H1 (cell line): ENCODE measurements around the gene CRTAC1. TPM values are rescaled to one million over a fixed set of nuclear protein-coding genes. Genes with fewer than 3 reads are reported as not detected.

Experiments used
- BACH1 ChIP-seq: IDR thresholded peaks from 2 replicates; pipeline ENCODE4 v1.6.1; 2012; ENCODE audit warnings: low read length, improper control_type of control experiment
- MAX ChIP-seq: IDR thresholded peaks from 2 replicates; pipeline ENCODE4 v1.6.1; 2012; ENCODE audit warnings: inconsistent platforms
- polyA plus RNA-seq, 7 experiments: library from polyadenylated mRNA; depleted of rRNA in 3 of 7; stranded (reverse) in 5 of 7; unstranded in 2 of 7; fragments of >200 nt in 5 of 7; fragments of 200-250 nt in 2 of 7; gene quantifications; 1 replicate in 5 of 7; 2 replicates in 1 of 7; 4 replicates in 1 of 7; pipeline versions ENCODE4 v1.2.1 to v1.2.3, GENCODE V29; 2011 to 2013; ENCODE audit warnings: missing spikeins in 2 of 7, mixed read lengths in 2 of 7
- total RNA-seq: library from RNA; stranded (reverse); fragmentation: NEBNext Ultra II Directional; extraction: Animal tissue kit (Norgen Biotek cat#: 25700); gene quantifications from 2 replicates; pipeline ENCODE4 v1.2.1, GENCODE V29; 2021

CRTAC1 gene
- total and polyA plus RNA-seq, 2 of the 8 experiments (the other 6 are each of a cell fraction or from before 2014, with no cell fraction given) = 0.91 to 1.2 TPM

- TF ChIP-seq BACH1 = no peak
- TF ChIP-seq MAX = no peak
These were observed 208.1 kb downstream of the CRTAC1 start (continued) for GRCh38 chr10:97822261-97822687.
